ENCODE measurements around the gene TP53TG3B.
"Not testable (repeated sequence)": the region's sequence is repeated elsewhere in the genome, so short reads cannot be mapped to it uniquely, and the experiment has no call there.

Gene TP53TG3B

GRCh38 chr16:33360541-33360940 lies at the start of gene TP53TG3B:
TP53TG3B (plus strand) TSS chr16:33360841; CDS start chr16:33360909, 68 bp downstream.
- DNase-seq = not testable (repeated sequence)

GRCh38 chr16:33336226-33337012 lies 24.2 kb upstream of the TP53TG3B start:
- DNase-seq = peak; percentile 0

GRCh38 chr16:33337627-33338542 lies 22.8 kb upstream of the TP53TG3B start:
- DNase-seq = peak; percentile 0

- DNase-seq = not testable (repeated sequence)
Observed at GRCh38 chr16:33338543-33338951, 22.1 kb upstream of the TP53TG3B start.

GRCh38 chr16:33339093-33340061 lies 21.3 kb upstream of the TP53TG3B start:
- not testable (repeated sequence) for DNase-seq
